ENCODE measurements around the gene RBM10. TPM values are rescaled to one million over a fixed set of nuclear protein-coding genes. Genes with fewer than 3 reads are reported as not detected.

RBM10 gene
- total RNA-seq, 4 donors from 2014 or later, result 15.8 to 22.9 (median 19.6) TPM

DNA sequence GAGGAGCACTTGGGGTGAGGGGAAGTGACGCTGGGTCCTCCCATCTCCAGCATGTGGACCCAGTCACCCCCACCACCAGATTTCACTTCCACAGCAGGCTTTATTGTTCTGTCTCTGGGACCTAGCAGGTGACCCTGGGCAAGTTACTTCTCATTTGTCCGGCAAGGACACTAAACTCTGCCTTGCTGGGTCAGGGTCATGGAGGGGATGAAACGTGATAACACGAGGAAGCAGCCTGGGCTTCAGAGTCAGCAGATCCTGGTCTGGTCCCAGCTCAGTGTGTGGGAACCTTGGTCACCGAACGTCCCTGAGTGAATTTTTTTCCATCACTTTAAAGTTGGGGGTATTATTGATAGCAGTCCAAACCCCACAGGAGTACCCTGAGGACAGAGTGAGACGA, 52.5 kb downstream of the RBM10 start:
- TF ChIP-seq, protein P1, sequence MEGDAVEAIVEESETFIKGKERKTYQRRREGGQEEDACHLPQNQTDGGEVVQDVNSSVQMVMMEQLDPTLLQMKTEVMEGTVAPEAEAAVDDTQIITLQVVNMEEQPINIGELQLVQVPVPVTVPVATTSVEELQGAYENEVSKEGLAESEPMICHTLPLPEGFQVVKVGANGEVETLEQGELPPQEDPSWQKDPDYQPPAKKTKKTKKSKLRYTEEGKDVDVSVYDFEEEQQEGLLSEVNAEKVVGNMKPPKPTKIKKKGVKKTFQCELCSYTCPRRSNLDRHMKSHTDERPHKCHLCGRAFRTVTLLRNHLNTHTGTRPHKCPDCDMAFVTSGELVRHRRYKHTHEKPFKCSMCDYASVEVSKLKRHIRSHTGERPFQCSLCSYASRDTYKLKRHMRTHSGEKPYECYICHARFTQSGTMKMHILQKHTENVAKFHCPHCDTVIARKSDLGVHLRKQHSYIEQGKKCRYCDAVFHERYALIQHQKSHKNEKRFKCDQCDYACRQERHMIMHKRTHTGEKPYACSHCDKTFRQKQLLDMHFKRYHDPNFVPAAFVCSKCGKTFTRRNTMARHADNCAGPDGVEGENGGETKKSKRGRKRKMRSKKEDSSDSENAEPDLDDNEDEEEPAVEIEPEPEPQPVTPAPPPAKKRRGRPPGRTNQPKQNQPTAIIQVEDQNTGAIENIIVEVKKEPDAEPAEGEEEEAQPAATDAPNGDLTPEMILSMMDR (IDR thresholded peaks at IDR 0.05; ENCODE audit: low read depth), result no peak

DNA sequence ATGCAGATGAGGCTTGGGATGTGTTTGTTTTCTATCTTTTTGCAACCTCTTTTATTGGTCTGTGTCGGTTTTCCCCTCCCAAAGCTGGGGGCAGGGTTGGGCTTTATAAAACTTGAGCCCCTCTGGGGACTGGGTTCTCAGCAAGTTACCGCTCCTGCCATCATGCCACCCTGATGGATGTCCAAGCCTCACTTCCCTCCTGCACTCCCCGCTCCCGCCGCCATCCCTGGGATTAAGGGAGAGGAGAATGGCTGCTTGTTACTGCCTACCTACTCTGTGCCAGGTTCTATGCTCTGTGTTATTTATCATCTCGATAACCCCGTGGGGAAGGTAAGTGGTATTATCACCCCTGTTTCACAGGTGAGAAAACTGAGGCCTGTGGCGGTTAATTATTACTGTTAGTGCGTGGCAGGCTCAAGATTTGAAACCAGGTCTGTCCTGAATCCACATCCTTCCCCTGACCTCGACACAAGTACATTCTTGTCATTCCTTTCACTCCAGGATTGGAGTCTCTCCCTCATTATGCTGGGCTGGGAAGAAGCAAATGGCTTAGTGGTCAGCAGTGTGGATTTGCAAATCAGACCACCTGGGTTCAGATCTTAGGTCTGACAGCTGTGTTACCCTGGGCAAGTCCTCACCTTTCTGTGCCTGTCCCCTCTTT, 53.1 kb downstream of the RBM10 start:
- TF ChIP-seq, protein P1 (IDR thresholded peaks at IDR 0.05; ENCODE audit: low read depth), result no peak

DNA sequence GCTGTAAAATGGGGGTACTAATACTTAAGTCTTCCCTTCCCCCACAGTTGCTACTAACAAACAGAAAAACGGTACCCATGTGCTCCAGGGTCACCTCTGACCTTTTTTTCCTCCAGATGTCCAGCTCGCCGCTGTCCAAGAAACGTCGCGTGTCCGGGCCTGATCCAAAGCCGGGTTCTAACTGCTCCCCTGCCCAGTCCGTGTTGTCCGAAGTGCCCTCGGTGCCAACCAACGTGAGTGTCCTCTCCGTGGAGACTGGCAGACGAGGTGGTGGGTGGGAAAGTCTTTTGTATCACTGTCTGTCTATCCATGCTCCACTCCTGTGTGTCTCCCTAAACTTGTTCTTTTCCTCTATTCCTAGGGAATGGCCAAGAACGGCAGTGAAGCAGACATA, 53.7 kb downstream of the RBM10 start:
- TF ChIP-seq, protein P1 (IDR thresholded peaks at IDR 0.05; ENCODE audit: low read depth), result no peak

DNA sequence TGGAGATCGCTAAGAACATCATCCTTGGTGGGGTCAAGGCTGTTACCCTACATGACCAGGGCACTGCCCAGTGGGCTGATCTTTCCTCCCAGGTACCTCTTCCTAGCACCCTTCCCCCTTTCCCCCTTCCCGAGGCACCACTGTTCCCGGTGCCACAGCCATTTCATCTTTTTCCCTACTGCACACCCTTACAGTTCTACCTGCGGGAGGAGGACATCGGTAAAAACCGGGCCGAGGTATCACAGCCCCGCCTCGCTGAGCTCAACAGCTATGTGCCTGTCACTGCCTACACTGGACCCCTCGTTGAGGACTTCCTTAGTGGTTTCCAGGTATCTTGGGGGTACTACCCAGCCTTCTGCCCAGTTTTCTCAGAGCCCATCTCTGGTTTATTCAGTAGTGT, 54.3 kb downstream of the RBM10 start:
- TF ChIP-seq, protein P1 (IDR thresholded peaks at IDR 0.05; ENCODE audit: low read depth), result no peak

DNA sequence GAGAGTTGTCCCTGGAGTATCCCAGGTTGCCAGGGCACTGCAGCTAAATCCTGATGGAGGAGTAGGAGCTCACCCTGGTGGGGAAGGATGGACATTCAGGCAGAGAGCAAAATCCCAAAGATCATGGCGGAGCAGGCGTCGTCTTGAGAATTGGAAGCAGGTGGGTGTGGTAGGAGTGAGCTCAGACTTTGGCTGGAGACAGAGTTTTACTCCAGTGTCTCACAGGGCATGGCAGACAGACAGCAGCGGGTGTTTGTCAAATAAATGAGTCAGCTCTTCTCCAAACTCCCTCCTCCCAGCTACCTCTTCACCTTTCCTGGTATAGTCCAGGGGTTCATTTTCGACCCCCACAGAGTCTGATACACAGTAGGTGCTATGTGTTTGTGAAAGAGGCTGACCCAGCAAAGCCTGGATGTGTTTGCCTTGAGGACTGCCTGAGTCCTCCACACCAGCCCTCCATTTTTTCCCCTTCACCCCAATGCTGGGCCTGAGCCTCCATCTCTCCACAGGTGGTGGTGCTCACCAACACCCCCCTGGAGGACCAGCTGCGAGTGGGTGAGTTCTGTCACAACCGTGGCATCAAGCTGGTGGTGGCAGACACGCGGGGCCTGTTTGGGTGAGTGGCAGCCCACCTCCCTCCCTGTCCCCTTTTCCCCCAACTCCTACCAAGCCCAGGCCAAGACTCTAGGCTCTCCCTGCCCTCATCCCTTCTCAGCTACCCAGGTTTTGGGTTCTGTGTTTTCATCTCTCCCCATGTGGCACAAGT, 55.5 kb downstream of the RBM10 start:
- TF ChIP-seq, protein P1 (IDR thresholded peaks at IDR 0.05; ENCODE audit: low read depth), result no peak

DNA sequence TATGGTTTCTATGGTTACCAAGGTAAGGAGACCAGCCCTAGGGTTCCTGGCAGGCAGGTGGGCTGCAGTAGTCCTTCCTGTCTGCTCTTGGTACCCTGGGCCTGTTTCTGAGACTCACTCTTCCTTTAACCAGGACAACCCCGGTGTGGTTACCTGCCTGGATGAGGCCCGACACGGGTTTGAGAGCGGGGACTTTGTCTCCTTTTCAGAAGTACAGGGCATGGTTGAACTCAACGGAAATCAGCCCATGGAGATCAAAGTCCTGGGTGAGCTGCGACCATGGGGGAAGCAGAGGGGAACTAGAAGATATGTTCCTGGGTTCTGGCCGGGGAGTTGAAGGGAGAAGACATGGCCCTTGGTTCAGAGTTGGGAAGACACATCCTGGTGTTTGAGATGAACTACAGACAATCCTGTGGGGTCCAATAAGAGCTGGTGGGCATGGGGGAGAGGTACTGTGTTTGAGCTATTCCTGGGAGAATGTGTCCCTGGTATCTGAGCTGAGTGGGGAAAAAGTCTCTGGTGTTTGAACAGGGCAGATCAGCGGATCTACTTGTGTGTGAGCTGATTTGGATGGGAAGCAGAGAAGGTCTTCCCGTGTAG, 56.4 kb downstream of the RBM10 start:
- TF ChIP-seq, protein P1 (IDR thresholded peaks at IDR 0.05; ENCODE audit: low read depth), result no peak

DNA sequence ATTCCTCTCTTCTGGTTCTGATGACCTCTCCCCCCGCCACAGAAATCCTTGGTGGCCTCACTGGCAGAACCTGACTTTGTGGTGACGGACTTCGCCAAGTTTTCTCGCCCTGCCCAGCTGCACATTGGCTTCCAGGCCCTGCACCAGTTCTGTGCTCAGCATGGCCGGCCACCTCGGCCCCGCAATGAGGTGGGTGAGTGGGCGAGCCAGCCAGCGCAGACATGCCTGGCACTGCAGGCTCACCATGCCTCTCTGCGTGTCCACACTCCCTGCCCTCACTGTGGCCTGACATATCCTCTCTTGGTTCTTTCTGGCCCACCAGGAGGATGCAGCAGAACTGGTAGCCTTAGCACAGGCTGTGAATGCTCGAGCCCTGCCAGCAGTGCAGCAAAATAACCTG, 57.3 kb downstream of the RBM10 start:
- TF ChIP-seq, protein P1 (IDR thresholded peaks at IDR 0.05; ENCODE audit: low read depth), result no peak

Data from subcutaneous adipose tissue (tissue), 4 donors.